Keratinocyte (primary cell): ENCODE data around the gene SLC39A11.

Source experiments
- CTCF ChIP-seq, 3 experiments: IDR thresholded peaks in 1 of 3; conservative IDR thresholded peaks in 1 of 3; optimal IDR thresholded peaks in 1 of 3; 2 replicates in 2 of 3; 3 replicates in 1 of 3; pipeline versions ENCODE3 to v1.5.1; 2011; ENCODE audit warnings: low read length in 3 of 3, mild to moderate bottlenecking in 3 of 3, moderate library complexity in 2 of 3, control low read depth in 1 of 3, inconsistent platforms in 1 of 3; ENCODE audit not compliant: insufficient read depth in 2 of 3; ENCODE audit errors: extremely low read depth in 1 of 3
- EZH2 ChIP-seq: IDR thresholded peaks from one replicate; pipeline ENCODE4 v1.6.1; 2012; ENCODE audit warnings: inconsistent platforms, mild to moderate bottlenecking, low read length, moderate library complexity

- TF ChIP-seq CTCF (optimal IDR thresholded peaks at IDR 0.05 in 1 of 3, IDR thresholded peaks at IDR 0.05 in 1 of 3, conservative IDR thresholded peaks at IDR 0.05 in 1 of 3; ENCODE audit: extremely low read depth in 1 of 3, insufficient read depth in 2 of 3, low read length in 3 of 3) (no peak), EZH2 (no peak)
Measured at GRCh38 chr17:72886622-72887021, 205.9 kb downstream of the SLC39A11 start.
